Lower lobe of right lung (tissue), 2 donors: ENCODE data around the gene COL5A3. TPM values are rescaled to one million over a fixed set of nuclear protein-coding genes. Genes with fewer than 3 reads are reported as not detected.
A peak's percentile ranks its signal among the peaks of the same experiment; 100 is the strongest.
"Not testable (repeated sequence)": the region's sequence is repeated elsewhere in the genome, so short reads cannot be mapped to it uniquely, and the experiment has no call there.

Experiments
- ATAC-seq, 2 donors: fragments of 200-7000 bp; cut with Tn5 transposase; one replicate each; pipeline ENCODE4 v1.9.1; 2020 to 2022; ENCODE audit warnings: mild to moderate bottlenecking in 2 of 2, moderate library complexity in 2 of 2
- DNase-seq: peaks from one replicate; pipeline ENCODE4 v3.0.0-alpha.2; 2020
- H3K27ac ChIP-seq: fragments of 200-600 bp; one replicate; pipeline ENCODE4 v1.8.0; 2022
- H3K27me3 ChIP-seq: fragments of 200-600 bp; one replicate; pipeline ENCODE4 v1.8.0; 2022; ENCODE audit warnings: low read depth
- H3K36me3 ChIP-seq: fragments of 200-600 bp; one replicate; pipeline ENCODE4 v1.8.0; 2022; ENCODE audit warnings: mild to moderate bottlenecking
- H3K4me1 ChIP-seq: fragments of 200-600 bp; one replicate; pipeline ENCODE4 v1.8.0; 2022
- H3K4me3 ChIP-seq: fragments of 200-600 bp; one replicate; pipeline ENCODE4 v1.8.0; 2022; ENCODE audit warnings: mild to moderate bottlenecking
- H3K9me3 ChIP-seq: fragments of 200-600 bp; one replicate; pipeline ENCODE4 v1.8.0; 2022
- intact Hi-C: fragments of 100-400 bp; cut with DNase I; formaldehyde crosslinking; loops from one replicate; pipeline ENCODE4 v1.11.0; 2022
- total RNA-seq: library from RNA; stranded (reverse); fragmentation: NEBNext Ultra II Directional; extraction: Animal tissue kit (Norgen Biotek cat#: 25700); gene quantifications from one replicate; pipeline ENCODE4 v1.2.1, GENCODE V29; 2021
- TF ChIP-seq, protein P1 (sequence below): fragments of 200-600 bp; IDR thresholded peaks from one replicate; pipeline ENCODE4 v1.8.0; 2022; ENCODE audit warnings: antibody characterized with exemption, mild to moderate bottlenecking
- donor health status: DM: no; HTN: yes; CAD: no; lungs with severe emphysema.

The COL5A3 gene
- total RNA-seq, 1 donor from 2014 or later: 8.9 TPM

GRCh38 chr19:9931629-9932028 lies 78.7 kb downstream of the COL5A3 start:
- Histone ChIP-seq H3K27me3 (peaks cover 50% of the 10 kb centered on the region), H3K27ac (no peak overlapping the region), H3K9me3 (no peaks in the 10 kb centered on the region), H3K36me3 (no peaks in the 10 kb centered on the region), H3K4me3 (no peak overlapping the region), H3K4me1 (peaks cover 20% of the 10 kb centered on the region)
- DNase-seq: no peak
- ATAC-seq: no peak
- intact Hi-C loops: loop anchor here (10.0 kb wide), 1 partner anchor 93 kb away; no protein-coding TSS in a partner anchor
- TF ChIP-seq, protein P1, sequence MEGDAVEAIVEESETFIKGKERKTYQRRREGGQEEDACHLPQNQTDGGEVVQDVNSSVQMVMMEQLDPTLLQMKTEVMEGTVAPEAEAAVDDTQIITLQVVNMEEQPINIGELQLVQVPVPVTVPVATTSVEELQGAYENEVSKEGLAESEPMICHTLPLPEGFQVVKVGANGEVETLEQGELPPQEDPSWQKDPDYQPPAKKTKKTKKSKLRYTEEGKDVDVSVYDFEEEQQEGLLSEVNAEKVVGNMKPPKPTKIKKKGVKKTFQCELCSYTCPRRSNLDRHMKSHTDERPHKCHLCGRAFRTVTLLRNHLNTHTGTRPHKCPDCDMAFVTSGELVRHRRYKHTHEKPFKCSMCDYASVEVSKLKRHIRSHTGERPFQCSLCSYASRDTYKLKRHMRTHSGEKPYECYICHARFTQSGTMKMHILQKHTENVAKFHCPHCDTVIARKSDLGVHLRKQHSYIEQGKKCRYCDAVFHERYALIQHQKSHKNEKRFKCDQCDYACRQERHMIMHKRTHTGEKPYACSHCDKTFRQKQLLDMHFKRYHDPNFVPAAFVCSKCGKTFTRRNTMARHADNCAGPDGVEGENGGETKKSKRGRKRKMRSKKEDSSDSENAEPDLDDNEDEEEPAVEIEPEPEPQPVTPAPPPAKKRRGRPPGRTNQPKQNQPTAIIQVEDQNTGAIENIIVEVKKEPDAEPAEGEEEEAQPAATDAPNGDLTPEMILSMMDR: no peak

DNA sequence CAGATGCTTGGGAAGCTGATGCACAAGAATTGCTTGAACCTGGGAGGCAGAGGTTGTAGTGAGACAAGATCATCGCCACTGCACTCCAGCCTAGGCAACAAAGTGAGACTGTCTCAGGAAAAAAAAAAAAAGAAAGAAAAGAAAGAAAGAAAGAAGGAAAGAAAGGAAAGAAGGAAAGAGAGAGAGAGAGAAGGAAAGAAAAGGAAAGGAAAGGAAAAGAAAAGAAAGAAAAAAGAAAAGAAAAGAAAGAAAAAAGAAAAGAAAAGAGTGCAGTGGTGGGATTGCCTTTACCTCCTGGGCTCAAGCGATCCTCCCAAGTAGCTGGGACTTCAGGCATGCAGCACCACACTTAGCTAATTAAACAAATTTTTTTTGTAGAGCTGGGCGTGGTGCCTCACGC lies 86.9 kb downstream of the COL5A3 start:
- no peaks in the 10 kb centered on the region for H3K36me3 ChIP-seq
- TF ChIP-seq, protein P1: no peak
- H3K9me3 ChIP-seq: no peaks in the 10 kb centered on the region
- peaks cover 4% of the 10 kb centered on the region for H3K27me3 ChIP-seq
- no peak for ATAC-seq
- intact Hi-C loops: no loop called here
- no peak for DNase-seq
- no peak overlapping the region for H3K27ac ChIP-seq
- H3K4me1 ChIP-seq: no peaks in the 10 kb centered on the region
- no peak overlapping the region for H3K4me3 ChIP-seq

- ATAC-seq, H3K27ac ChIP-seq, H3K36me3 ChIP-seq, H3K4me3 ChIP-seq, intact Hi-C loops, DNase-seq, H3K27me3 ChIP-seq, H3K4me1 ChIP-seq, H3K9me3 ChIP-seq: not testable (repeated sequence)
These were observed 87.4 kb downstream of the COL5A3 start for GRCh38 chr19:9922782-9923379.

GRCh38 chr19:9917321-9917720 lies 93.0 kb downstream of the COL5A3 start:
- H3K4me1 ChIP-seq: peaks cover 19% of the 10 kb centered on the region
- peaks cover 31% of the 10 kb centered on the region for H3K27me3 ChIP-seq
- intact Hi-C loops: no loop called here
- H3K4me3 ChIP-seq: no peak overlapping the region
- ATAC-seq: peak; percentile 40 to 56
- DNase-seq: no peak
- H3K9me3 ChIP-seq: no peaks in the 10 kb centered on the region
- TF ChIP-seq, protein P1: no peak
- no peaks in the 10 kb centered on the region for H3K36me3 ChIP-seq
- no peak overlapping the region for H3K27ac ChIP-seq

DNA sequence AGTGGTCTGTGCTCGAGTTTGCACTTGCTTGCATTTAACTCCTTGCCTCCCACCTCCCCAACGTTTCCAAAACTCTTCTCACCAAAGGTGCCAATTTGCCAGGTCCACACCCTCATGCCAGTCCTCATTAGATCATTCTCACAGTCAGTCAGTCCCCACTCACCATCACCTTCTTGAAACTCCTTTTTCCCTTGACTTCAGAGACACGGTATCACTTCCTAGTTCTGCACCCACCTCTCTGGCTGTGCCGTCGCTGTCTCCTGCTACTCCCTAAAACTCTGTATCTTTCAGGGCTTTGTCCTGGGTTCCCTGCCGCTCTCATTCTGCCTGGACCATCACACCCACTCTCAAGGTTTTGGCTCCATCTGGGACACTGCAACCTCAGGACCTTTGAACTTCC lies 93.6 kb downstream of the COL5A3 start:
- Histone ChIP-seq H3K4me1 (peaks cover 19% of the 10 kb centered on the region), H3K36me3 (no peaks in the 10 kb centered on the region), H3K4me3 (no peak overlapping the region), H3K27me3 (peaks cover 34% of the 10 kb centered on the region), H3K27ac (no peak overlapping the region), H3K9me3 (no peaks in the 10 kb centered on the region)
- DNase-seq: no peak
- ATAC-seq: no peak
- TF ChIP-seq, protein P1: no peak
- intact Hi-C loops: no loop called here

- H3K36me3 ChIP-seq: no peaks in the 10 kb centered on the region
- intact Hi-C loops: no loop called here
- ATAC-seq (peak; percentile 87 to 88), DNase-seq (peak; percentile 76)
- H3K27me3 ChIP-seq: peaks cover 40% of the 10 kb centered on the region
- no peaks in the 10 kb centered on the region for H3K9me3 ChIP-seq
- TF ChIP-seq, protein P1: peak; percentile 49
- H3K4me3 ChIP-seq: peak overlapping the region; percentile 52
- peaks cover 19% of the 10 kb centered on the region for H3K4me1 ChIP-seq
- no peak overlapping the region for H3K27ac ChIP-seq
These were observed 95.7 kb downstream of the COL5A3 start for GRCh38 chr19:9914315-9915207.
